GM12801 (cell line): ENCODE results near the gene PRPF18.

ENCODE experiments used
- TF ChIP-seq, protein P1 (sequence below): IDR thresholded peaks from one replicate; pipeline ENCODE4 v1.5.1; 2011; ENCODE audit warnings: control low read depth; ENCODE audit not compliant: insufficient read length; ENCODE audit errors: extremely low read depth

PRPF18 gene

DNA sequence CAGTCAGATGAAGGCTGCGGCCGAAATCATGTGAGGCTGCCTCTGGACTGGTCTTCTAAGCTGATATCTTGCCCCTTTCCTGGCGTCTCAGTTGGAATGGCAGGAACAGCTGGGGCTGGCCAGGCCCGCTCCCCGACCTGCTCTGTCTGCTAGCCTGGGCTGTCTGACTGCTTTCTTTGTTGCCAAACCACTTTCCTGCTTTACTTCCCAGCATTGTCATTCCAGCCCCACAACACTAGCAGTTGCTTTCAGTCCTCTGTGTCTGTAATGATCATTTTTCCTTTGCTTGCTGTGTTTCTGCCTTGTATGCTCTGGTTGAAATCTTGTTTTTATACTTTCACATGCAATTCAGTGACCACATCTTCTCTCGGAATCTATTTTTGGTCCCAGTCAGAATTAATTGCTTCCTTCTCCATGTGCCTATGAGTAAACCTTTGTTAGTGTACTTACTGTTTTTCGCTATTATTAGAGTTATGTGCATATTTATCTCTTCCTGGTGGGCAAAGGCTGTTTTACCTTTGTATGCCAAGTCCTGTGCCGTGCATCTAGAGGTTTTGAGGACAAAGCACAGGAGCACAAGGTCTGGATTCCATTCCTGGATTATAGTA lies 21.6 kb downstream of the PRPF18 start:
- TF ChIP-seq, protein P1, sequence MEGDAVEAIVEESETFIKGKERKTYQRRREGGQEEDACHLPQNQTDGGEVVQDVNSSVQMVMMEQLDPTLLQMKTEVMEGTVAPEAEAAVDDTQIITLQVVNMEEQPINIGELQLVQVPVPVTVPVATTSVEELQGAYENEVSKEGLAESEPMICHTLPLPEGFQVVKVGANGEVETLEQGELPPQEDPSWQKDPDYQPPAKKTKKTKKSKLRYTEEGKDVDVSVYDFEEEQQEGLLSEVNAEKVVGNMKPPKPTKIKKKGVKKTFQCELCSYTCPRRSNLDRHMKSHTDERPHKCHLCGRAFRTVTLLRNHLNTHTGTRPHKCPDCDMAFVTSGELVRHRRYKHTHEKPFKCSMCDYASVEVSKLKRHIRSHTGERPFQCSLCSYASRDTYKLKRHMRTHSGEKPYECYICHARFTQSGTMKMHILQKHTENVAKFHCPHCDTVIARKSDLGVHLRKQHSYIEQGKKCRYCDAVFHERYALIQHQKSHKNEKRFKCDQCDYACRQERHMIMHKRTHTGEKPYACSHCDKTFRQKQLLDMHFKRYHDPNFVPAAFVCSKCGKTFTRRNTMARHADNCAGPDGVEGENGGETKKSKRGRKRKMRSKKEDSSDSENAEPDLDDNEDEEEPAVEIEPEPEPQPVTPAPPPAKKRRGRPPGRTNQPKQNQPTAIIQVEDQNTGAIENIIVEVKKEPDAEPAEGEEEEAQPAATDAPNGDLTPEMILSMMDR: no peak

DNA sequence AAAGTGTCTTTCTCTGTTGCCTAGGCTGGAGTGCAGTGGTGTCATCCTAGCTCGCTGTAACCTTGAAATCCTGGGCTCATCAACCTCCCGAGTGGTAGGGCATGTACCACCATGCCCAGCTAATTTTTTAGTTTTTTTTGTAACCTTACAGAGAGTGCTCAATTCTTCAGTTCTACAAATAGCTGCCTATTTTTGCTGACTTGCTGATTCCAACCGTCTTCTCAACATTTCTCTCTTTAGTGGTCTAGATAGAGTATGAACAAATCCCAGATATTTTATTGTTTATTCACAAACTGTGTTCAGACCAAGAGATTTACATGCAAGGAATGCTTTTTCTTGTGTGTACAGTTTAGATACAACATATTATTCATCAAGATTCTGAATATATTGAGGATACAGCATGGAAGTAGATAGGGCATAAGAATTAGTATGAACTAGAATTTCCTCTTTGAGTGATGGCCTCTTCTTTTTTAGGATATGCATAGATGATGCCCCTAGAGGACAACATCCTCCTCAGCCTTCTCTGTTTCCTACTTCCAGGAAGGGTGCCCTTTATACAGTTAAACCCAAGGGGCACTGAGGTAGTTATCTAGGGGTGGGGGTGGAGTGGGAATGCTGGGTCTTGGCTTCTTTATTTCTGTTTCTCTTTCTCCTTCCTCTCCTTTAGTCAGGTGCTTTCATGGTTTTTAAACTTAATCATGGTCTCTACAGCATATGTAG lies 26.0 kb downstream of the PRPF18 start:
- TF ChIP-seq, protein P1: no peak

DNA sequence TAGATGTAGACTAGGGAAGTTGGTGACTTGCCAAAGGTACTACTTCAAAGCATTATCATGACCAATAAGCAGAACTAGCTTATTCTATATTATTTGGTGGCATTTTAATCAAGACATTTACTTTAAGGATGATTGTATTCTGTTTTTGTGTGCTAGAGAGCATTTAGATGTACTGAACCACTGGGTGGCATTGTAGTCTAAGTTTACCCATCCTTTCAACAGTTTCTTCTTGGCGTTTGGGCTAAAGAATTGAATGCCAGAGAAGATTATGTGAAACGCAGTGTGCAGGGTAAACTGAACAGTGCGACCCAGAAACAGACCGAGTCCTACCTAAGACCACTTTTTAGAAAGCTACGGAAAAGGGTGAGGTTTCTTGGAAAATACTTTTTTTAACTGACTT lies 26.8 kb downstream of the PRPF18 start:
- TF ChIP-seq, protein P1: no peak

DNA sequence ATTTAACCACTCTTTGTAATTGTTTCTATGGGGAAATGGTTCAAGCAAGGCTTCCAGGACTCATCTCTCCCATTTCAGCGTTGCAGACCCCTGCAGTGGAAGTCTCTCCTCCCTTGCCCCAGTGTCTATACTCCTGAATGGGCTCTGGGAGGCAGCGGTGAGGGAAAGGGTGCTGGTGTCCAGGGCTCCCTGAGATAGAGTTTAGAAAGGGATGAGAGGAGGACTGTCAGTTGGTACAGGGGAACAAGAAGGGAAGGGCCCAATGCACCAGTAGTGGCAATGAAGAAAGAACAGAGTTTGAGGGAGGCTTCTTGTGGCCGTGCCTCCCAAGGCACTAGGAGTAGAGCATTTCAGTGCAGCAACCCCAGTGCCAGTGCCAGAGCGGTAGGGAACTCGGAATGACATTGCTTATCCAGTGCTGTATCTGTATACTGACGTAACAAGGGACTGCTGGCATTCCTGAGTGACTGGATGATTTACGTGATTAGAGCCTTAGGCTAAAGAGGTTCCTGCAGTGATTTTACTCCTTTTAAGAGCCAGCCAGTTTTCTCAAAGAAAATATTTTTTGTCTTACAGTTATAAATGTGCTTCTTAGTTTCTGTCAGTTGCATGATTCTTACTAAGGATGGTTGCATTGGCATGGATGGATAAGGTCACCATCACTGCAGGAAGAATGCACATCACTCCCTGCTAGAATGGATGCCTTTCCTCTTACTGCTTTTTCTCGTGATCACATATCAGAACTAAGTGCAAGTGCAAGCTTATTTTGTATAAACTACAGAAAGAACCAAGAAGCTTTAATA lies 28.0 kb downstream of the PRPF18 start:
- TF ChIP-seq, protein P1: no peak

DNA sequence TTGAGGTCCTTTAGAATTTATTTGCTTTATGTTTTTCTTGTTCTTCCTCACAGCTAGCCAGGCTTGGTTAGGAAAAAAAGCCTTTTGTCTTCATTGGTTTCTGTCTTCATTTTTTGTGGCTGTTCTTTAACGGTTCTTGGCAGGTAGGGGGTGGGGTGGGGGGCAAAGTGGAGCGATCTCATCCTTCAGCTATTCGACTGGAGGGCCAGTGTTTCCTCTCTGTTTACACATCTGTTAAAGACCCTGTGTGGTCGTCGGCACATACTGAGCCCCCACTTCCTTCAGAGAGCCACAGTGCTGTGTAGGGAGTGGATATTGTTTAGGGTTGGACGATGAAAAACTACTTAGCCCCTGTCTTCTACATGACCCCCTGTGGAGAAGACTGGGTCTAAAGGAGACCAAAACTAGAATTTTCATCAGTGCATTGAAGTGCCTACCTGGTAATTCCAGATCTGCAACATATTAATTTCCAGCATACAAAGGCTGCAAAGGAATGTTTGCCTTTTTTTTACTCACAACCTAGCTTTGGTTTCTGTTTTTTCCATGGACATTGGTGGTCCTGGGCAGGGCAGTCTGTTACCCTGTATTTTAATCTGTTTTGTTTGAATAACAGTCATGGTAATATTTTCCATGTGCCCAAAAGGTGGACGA lies 29.0 kb downstream of the PRPF18 start:
- TF ChIP-seq, protein P1: no peak

DNA sequence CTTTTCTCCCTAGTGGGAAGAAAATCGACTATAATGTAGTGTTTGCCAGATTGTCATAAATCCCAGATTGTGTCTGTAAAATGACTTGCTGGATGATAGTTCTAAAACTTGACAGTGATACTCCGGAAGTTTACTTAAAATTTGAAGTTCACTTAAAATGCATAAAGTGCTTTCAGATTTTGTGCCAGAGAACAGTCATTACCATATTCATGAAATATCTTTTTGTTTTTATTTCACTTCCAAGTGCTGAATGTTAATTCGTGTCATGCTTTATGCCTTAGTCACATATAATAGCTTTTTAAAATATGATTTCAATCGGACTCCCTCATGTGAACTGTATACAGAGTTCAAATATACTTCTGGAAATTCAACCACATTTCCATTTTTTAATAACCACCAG lies 30.4 kb downstream of the PRPF18 start:
- TF ChIP-seq, protein P1: no peak

DNA sequence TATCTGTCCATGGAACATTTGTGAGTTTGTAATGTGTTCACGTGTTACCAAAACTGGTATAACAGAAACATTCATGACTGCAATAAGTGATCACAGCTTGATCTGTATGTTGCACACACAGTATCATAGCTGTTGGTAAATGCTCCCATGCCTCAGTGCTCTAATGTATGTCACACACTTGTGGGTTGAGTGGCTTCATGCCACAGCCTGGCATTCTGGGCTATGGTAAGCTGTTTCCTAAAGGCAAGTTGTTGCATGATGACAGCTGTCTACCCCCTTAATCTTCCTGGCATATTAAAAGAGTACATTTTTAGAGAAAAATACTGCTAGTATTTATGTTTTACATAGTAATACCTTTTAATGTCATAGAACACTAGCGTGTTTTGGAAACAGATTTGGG lies 35.2 kb downstream of the PRPF18 start:
- TF ChIP-seq, protein P1: no peak
